HS-5 (cell line): ENCODE data around the gene CPXM2.

Source experiments
- DNase-seq: peaks from one replicate; pipeline ENCODE4 v3.0.0-alpha.2; 2012; ENCODE audit warnings: low read depth

CPXM2 gene

GRCh38 chr10:123891144-123892071 is at the start of gene CPXM2:
TSS of gene CPXM2 (minus strand) at chr10:123891807. CDS start at chr10:123891659, 148 bp downstream.
- DNase-seq = no peak

DNA sequence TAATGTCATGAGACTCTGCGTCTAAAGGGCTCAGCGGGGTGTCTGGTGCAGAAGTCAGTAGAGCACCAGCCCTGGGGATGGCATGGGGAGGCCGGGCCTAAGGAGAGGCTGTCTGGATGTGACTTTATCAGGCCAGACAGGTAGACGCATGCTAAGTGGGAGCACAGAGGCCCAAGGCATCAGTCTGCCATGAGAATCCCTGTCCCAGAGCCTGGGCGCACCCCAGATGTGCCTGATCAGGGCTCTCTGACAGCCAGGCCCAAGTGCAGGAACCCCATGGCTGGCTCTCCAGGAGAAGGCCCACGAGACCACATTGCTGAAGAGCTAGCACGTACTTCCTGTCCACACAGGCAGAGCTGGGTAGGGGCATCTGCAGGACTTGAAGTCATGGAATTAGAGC is 48.0 kb upstream of the CPXM2 start:
- DNase-seq = no peak

DNA sequence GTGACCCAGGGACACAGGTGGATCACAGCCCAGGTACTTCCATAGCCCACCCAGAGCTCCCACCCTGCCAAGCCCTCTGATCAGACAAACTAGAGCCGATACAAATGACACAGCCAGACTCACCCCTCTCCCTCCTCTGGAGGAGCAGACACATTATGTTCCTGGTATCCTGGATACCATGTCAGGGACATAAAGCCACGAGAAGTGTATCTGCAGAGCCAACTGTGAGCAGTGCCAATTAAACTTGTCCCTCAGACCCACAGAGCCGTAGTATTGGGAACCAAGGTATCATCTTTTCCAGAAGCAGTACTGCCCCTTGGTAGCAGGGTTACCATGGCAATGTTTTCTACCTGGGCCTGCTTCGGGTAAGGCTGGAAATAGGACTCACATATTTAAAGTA is 47.3 kb upstream of the CPXM2 start:
- no peak for DNase-seq

DNA sequence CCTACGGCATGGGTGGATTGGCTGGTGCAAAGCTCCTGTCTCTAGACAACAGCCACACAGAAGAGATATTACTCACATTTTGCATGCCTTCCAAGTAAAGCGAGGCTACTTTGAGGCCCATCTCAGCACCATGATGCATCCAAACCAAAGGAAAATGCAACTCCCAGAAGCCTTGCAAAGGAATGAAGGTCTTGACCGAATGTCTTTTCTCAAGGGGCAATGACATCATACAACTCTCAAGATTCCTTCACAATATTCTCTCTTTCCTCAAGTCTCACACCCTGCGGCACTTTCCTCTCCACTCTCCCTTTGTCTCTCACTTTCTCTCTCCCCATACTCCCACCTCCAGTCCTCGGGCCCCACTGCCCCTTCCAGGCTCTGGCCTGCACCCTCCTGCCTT is 44.8 kb upstream of the CPXM2 start:
- DNase-seq = no peak

DNA sequence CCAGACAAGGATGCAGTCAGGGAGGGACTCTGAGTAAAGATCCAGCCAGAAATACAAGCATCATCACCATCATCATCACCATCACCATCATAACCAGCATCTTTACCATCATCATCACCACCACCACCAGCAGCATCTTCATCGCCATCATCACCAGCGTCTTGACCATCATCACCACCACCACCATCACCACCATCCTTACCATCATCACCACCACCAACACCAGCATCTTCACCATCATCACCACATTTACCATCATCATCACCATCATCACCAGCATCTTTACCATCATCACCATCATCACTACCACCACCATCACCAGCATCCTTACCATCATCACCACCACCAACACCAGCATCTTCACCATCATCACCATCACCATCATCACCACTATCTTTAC is 44.1 kb upstream of the CPXM2 start:
- no peak for DNase-seq

- no peak for DNase-seq
Observed at GRCh38 chr10:123934846-123935245, 43.2 kb upstream of the CPXM2 start.

DNA sequence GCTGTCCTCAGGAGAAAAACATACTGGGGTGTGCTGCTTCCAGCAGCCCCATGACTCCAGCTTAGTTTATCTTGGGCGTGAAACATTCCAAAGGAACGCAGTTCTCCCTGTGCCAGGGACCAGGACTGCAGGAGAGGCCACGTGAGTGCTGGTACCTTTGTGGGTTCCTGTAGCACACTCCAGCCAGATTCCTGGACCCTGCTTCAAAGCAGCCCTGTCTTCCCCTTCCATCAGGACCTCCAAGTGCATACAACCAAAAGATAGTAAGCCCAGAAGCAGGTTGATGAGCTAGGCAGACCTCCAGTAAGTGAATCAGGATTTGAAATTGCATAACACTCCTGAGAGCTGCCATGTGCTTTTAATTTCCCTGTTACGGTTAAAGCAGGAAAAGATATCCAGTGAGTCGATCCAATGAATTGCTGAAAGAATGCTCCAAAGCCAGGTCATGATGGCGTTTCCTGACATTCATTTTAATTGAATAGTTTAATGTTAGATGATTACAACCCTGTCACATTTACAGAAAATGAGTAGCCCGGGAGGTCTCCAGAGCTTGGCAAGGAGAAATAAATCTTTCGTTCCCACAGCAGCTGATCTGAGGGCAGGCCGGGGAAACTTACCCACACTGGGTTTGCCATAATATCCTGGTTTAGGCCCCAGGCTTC is 38.9 kb upstream of the CPXM2 start:
- peak; percentile 95 for DNase-seq

GRCh38 chr10:123929791-123930190 is 38.2 kb upstream of the CPXM2 start:
- no peak for DNase-seq

DNA sequence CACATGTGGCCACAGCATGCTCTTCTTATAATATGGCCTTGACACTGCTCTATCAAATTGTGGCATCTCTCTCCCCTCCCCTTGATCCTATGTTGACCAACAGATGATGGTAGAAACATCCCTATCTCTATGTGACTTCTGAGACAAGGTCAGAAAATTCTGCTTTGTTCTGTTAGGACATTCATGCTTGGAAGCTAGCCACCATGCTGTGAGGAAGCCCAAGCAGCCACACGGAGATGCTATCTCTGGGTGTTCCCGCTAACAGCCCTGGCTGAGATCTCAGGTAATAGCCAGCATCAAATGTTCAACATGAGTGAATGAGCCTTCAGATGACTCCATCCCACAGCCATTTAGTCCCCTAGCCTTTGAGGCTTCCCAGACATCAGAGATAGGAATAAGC is 36.8 kb upstream of the CPXM2 start:
- no peak for DNase-seq

DNA sequence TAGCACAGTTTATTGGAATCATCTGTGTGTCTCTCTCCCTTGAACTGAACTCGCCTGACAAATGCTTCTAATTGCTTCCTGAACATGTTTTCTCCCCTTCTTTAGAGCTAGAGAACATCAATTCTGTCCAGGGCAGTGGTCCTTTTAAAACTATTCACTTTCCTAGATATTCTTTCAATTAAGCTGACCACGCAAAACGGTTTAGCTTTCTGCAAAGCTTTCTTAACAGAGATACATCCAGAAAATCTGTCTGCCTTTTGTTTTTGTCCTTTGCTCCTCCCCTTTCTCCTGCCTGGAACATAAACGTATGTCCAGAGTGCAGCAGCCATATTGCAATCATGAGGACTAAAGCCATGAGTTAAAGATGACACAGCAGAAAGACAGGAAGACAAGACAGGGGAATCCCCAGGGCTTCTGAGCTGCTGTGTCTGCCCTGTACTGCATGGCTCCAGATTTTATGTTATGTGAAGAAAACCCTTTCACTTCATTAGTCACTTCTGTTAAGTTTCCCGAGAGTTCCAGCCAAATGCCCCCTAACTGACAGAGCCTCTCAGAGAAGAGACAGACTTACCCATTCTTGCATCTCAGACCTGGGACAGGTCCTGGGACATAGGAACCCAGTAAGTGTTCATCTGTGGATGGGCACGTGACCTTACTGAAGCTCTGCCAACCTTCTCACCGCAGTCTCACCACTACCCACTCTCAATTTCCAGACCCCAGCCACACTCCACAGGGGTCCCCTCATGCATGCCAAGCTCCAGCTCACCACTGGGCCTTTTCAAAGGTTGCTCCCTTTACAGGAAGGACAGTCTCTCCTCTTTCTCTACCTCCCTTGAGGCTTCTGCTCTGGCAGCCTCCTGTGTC is 35.0 kb upstream of the CPXM2 start:
- no peak for DNase-seq

GRCh38 chr10:123922126-123922525 is 30.5 kb upstream of the CPXM2 start:
- no peak for DNase-seq

- DNase-seq = no peak
Observed at GRCh38 chr10:123916775-123917174, 25.2 kb upstream of the CPXM2 start.

DNA sequence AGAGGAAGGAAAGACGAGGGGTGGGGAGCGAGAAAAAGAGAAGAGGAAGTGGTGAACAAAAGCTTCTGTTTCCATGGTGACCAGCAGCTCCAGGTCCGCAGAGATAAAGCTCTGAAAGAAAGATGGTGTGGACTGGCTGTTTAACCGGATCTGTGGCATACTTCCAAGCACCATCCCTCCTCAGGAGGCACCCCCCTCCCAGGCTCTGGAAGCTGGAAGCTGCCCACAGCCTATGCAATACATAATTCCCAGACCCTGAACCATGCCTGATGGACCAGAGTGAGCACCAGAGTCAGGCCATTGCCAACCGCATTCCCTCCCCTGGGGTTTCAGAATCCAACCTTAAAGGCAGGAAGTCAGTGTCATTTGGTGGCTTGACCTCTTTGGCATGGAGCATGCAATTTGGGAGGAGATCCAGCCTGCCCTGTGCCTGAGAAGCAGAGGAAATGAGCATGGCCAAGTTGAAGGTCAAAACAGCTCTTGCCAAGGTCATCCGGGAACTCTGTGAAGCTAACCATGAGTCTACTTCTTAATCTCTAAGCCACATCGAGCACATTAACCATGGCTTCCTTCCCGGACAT is 22.2 kb upstream of the CPXM2 start:
- DNase-seq = no peak

GRCh38 chr10:123912871-123913270 is 21.3 kb upstream of the CPXM2 start:
- no peak for DNase-seq

DNA sequence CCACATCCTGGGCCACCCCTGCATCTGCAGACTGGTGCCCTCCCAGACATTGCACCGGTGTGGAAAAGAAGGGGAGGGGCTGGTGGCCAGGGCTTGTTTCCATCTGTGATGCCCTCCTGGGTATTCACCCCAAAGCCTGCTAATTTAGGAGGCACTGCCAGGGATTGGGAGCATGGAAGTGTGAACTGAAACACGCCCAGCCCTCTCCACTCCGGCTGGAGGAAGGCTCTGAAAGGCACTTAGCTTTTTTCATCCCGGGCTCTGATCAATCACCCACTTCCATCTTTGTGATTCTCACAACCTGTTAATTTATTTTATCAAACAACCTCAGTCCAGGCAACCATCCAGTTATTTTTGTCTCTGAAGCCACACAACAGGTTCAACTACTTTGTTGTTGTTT is 20.9 kb upstream of the CPXM2 start:
- DNase-seq = no peak

DNA sequence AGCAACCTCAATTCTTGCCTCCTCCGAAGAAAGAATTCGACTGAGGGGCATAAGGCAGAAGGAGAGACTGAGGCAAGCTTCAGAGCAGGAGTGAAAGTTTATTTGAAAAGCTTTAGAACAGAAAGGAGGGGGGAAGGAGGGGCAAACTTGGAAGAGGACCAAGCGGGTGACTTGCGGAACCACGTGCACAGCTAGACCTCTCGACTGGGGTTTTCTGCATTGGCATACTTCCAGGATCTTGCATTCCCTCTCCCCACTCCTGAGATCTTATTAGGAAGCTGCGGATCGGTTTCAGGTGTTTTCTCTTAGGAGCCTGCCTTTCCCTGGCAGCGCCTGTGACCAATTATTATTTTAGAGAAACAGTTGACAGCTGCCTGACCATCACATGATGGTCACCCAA is 20.3 kb upstream of the CPXM2 start:
- no peak for DNase-seq

GRCh38 chr10:123909866-123910265 is 18.3 kb upstream of the CPXM2 start:
- no peak for DNase-seq

DNA sequence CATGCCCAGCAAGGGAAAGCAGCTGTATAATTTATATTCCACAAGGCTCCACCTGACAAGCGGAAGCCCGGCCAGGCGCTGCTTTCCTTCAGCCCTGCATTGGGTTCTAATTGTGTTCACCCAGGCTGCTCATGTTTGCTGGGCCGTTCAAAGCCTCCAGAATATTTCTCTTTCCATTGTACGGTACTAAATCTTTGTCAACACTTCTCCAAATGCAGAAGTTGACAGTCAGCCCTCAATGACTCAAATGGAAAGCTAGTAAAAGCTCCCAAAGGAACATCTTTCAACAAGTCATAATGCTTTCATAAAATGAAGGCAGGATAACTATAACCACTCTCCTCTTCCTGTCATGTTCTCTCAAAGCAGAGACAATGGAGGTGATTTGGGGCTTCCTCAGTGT is 17.8 kb upstream of the CPXM2 start:
- DNase-seq = no peak

DNA sequence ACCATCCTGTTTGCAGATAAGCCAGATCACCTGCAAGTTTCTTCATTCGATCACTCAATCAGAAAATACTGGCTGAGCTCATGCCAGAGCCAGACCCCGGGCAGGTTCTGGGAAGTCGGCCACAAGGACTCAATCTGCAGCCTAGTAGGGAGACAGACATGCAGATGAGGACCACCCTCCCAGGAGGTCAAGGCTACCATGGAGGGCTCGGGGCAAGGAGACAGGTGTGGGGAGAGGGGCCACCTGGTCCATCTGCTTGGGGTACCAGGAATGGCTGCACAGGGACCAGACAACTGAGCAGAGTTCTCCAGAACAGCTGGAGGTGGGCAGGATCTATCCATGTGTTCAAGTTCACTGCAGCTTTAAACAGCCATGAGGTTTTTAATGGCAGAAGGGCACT is 16.8 kb upstream of the CPXM2 start:
- DNase-seq = no peak

DNA sequence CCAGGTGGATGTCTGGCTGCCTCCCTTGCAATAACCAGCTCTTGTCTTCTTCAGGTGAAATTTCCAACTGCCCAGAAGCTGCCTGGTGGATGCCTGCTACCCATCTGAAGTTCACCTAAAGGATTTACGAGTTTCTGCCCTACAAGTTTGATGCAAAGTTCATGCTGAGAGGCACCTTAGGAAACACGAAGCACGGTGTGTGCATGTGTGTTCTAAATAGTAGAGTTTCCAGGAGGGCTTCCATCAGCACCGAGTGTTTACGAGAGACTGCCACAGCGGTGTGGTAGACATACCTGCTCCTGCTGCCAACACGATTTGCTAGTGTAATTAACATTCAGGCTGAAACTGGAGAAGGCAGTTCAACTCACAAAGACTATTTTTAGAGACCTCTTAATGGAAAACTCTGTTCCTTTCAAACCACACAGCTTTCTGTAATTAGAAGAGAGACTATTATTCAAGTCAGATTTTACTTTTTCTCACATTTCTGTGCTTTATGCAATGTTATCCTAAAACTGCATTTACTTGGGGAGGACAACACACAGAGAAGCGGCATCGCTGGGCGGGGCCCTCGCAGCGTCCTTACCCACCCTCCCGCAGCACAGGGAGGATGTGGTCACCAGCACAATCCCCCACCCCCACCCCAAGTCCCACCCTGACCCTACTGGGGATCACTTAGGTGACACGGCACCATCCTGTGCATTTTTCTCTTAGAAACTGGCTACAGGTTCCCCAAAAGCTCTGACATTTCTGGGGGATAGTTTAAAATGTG is 15.5 kb upstream of the CPXM2 start:
- DNase-seq = no peak

DNA sequence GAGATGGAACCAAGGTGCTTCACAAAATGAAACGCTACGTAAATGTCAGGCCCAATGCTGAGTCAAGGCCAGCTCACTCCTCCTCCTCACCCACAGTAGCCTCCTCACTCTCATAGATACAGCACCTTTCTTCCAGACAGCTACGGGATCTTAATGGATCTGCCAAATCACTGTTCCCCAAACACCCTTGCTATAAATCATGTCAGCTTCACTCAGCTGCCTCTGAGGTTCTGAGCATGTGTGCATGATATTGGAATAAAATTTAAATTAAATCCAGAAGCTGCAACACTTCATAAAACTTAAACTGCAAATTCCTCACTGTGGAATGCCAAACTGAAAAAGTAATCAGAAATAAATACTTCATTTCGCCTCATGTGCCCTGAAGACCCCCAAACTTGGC is 14.7 kb upstream of the CPXM2 start:
- no peak for DNase-seq
